C4-2B (cell line): Measurements from ENCODE around the gene DNASE1L1.

Source experiments
- H3K27ac ChIP-seq: fragments of 450-650 bp; 2 replicates; pipeline ENCODE4 v1.5.1; 2017
- CTCF ChIP-seq: fragments of 450-650 bp; conservative IDR thresholded peaks from 2 replicates; pipeline ENCODE4 v1.5.1; 2017; ENCODE audit warnings: mild to moderate bottlenecking
- ZFX ChIP-seq: fragments of 450-650 bp; IDR thresholded peaks from 2 replicates; pipeline ENCODE4 v1.6.1; 2017

Gene DNASE1L1

GRCh38 chrX:154365997-154366665, 42.9 kb downstream of the DNASE1L1 start:
- no peak for TF ChIP-seq ZFX
- no peak overlapping the region for H3K27ac ChIP-seq

GRCh38 chrX:154365052-154365600, 43.9 kb downstream of the DNASE1L1 start:
- no peak overlapping the region for H3K27ac ChIP-seq
- no peak for TF ChIP-seq ZFX
- no peak for TF ChIP-seq CTCF

GRCh38 chrX:154363706-154364439, 45.2 kb downstream of the DNASE1L1 start:
- no peak for TF ChIP-seq CTCF
- no peak for TF ChIP-seq ZFX
- H3K27ac ChIP-seq: no peak overlapping the region

GRCh38 chrX:154362085-154362742, 46.8 kb downstream of the DNASE1L1 start:
- no peak overlapping the region for H3K27ac ChIP-seq
- TF ChIP-seq ZFX (no peak), CTCF (no peak)

- no peak overlapping the region for H3K27ac ChIP-seq
- no peak for TF ChIP-seq ZFX
- TF ChIP-seq CTCF: no peak
These were observed 48.8 kb downstream of the DNASE1L1 start for GRCh38 chrX:154360155-154360713.

- no peak overlapping the region for H3K27ac ChIP-seq
- no peak for TF ChIP-seq CTCF
These were observed 49.5 kb downstream of the DNASE1L1 start for GRCh38 chrX:154359362-154360154.

- H3K27ac ChIP-seq: no peak overlapping the region
- no peak for TF ChIP-seq CTCF
- TF ChIP-seq ZFX: no peak
These were observed 50.2 kb downstream of the DNASE1L1 start for GRCh38 chrX:154358829-154359228.
